ENCODE measurements around the gene TRAF2.

TRAF2 gene

GRCh38 chr9:136915632-136916329 lies 29.5 kb downstream of the TRAF2 start:
- DNase-seq: no peak

GRCh38 chr9:136916330-136917184 lies 30.2 kb downstream of the TRAF2 start:
- DNase-seq: no peak

DNA sequence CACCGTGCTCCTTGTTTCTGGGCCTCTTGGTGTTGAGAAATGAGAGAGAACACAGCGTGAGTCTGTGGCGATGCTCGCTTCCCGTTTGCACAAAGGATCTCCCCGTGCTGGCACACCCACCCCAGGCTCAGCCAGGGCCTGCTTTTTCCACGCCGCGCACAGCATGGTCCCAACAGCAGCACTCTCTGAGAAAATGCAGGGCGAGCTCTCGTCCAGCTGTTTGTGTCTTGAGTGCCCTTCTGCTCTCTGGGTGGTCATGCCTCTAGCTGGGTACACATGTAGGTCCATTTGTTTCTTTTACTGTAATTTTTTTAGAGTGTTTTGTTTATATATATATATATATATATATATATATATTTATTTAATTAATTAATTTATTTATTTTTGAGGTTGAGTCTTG lies 31.6 kb downstream of the TRAF2 start:
- DNase-seq: no peak

GRCh38 chr9:136920069-136920468 lies 33.8 kb downstream of the TRAF2 start:
- no peak for DNase-seq

DNA sequence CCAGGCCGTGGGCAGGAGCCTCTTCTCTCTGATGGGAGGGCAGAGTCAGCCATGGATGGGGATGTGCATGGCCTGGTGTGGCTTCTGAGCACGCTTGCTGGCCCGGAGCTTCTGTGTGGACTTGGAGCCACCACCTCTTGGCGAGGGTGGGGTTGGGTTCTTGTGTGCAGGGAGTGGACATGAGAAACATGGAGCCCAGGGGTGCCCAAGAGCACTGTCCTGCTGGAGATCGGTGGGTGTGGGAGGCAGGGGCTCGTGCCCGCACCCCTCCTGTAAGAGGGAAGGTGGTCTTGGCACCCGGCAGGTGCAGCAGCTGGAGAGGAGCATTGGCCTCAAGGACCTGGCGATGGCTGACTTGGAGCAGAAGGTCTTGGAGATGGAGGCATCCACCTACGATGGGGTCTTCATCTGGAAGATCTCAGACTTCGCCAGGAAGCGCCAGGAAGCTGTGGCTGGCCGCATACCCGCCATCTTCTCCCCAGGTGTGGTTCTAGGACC lies 34.5 kb downstream of the TRAF2 start:
- no peak for DNase-seq

DNA sequence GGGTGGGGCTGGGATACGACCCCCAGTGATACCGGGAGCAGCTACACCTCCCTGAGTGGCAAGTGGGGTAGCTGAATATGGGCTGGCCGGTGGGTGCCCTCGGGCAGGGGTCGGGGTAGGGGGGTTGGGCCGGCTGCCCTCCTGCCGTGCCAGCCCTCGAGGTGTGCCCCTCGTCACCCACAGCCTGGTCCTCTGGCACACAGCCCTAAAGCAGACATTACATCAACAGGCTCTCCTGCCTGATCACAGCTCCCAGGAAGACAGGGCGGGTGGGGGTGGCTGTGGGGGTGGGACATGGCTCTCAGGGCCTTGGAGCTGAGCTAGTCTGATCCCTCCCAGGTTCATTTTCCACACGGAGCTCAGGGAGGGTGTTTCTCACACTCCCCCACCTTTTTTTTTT lies 35.0 kb downstream of the TRAF2 start:
- no peak for DNase-seq

- DNase-seq: no peak
Measured at GRCh38 chr9:136921718-136922117, 35.4 kb downstream of the TRAF2 start.

DNA sequence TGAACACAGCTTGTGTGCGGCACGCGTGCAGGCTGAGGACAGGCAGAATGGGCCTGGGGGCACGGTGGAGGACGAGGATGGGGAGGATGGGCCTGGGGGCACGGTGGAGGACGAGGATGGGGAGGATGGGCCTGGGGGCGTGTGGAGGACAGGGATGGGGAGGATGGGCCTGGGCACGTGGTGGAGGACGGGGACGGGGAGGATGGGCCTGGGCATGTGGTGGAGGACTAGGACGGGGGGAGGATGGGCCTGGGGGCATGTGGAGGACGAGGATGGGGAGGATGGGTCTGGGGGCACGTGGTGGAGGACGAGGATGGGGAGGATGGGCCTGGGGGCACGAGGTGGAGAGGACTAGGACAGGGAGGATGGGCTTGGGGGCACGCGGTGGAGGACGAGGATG lies 36.2 kb downstream of the TRAF2 start:
- DNase-seq: no peak

GRCh38 chr9:136923881-136924280 lies 37.6 kb downstream of the TRAF2 start:
- no peak for DNase-seq

- no peak for DNase-seq
Measured at GRCh38 chr9:136925414-136926153, 39.3 kb downstream of the TRAF2 start.

DNA sequence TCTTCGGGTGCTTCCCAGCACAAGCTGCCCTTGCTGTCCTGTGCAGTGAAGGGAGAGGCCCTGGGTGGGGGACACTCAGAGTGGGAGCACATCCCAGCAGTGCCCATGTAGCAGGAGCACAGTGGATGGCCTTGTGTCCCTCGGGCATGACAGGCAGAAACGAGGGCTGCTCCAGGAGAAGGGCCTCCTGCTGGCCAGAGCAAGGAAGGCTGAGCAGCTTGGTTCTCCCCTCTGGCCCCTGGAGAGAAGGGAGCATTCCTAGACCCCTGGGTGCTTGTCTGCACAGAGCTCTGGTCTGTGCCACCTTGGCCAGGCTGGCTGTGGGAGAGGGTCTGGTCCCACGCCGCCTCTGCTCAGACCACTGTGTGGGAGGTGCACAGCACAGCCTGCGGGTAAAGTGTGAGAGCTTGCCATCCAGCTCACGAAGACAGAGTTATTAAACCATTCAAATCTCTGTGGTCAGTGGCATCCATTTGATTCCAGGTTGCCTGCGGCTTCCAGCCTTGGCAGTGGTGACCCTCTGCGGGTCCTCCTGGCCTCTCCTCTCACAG lies 39.9 kb downstream of the TRAF2 start:
- DNase-seq: no peak

DNA sequence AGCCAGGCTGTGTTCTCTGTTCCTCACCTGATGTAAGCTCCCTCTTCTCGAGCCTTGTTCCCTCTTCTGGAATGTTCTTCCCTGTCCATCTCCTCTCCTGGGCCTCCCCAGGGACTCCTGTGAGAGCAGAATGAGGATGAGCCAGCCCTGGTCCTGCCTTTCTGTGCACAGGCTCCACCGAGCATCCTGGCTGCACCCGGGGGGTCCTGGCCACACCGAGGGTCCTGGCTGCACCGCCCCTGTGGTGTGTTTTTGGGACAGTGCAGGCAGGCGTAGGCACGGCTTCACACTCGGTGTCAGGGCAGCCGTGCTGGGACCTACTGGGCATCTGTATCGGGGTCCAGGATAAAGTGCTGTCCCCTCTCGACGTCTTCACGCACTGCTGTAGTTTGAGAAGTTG lies 40.4 kb downstream of the TRAF2 start:
- no peak for DNase-seq

GRCh38 chr9:136927343-136928271 lies 41.3 kb downstream of the TRAF2 start:
- DNase-seq: no peak

DNA sequence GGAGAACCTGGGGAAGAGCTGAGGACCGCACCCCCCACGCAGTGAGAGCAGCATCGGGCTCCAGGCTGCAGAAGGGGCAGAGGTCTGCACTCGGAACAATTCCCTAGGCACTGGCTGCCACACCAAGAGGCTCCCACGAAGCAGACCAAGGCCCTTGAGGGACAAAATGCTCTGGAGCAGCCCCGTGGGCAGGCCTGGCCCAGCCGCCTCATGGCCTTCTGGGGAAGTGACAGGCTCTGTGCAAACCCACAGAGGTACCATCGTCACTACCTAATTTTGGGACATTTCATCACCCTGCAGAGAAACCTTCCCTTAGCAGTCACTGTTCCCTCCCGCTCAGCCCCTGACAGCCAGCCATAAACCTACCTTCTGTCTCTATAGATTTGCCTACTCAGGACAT lies 42.3 kb downstream of the TRAF2 start:
- DNase-seq: no peak

DNA sequence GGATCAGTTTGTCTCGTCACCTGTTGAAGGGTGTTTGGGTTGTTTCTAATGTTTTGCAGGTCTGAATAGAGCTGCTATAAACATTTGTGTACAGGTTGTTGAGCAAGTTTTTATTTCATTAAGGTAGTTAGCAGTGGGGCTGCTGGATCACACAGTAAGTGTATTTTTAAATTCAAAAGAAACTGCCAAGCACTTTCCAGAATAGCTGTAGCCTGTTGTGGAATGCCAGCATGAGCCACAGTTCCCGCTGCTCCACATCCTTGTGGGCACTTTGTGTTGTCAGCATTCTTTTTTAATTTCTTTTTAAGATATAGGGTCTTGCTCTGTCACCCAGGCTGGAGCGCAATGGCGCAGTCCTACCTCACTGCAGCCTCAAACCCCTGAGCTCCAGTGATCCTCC lies 43.7 kb downstream of the TRAF2 start:
- no peak for DNase-seq

- DNase-seq: no peak
Measured at GRCh38 chr9:136931611-136932130, 45.4 kb downstream of the TRAF2 start.

DNA sequence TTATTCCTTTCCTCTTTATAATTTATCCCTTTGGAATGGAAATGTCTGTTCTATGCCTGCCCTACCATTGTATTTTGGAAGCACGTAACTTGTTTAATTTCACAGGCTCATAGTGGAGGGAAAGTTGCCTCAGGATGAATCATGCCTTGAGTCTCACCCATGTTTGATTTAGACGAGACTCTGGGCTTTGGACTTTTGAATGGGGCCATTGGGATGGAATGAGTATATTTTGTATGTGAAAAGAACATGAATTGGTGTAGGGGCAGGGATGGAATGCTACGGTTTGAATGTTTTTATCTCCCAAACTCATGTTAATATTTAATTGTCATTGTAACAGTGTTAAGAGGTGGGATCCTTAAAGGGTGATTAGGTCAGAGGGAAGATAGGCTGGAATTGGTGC lies 48.0 kb downstream of the TRAF2 start:
- no peak for DNase-seq

DNA sequence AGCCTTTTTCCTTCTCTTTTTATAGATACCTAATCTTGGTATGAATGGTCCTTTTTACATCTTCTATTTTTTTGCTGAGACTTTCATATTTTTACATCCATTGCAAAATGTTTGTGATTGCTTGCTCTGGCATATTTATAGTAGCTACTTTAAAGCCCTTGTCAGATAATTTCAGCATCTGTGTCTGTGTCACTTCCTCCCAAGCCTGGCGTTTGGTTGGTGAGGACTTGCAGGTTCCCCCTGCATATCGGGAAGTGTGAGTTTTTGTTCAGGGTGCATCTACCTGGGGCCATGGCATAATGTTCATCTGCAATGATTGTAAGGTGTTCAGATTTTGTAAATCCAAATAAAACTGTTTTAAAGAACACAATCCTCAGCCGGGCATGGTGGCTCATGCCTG lies 49.3 kb downstream of the TRAF2 start:
- DNase-seq: no peak

DNA sequence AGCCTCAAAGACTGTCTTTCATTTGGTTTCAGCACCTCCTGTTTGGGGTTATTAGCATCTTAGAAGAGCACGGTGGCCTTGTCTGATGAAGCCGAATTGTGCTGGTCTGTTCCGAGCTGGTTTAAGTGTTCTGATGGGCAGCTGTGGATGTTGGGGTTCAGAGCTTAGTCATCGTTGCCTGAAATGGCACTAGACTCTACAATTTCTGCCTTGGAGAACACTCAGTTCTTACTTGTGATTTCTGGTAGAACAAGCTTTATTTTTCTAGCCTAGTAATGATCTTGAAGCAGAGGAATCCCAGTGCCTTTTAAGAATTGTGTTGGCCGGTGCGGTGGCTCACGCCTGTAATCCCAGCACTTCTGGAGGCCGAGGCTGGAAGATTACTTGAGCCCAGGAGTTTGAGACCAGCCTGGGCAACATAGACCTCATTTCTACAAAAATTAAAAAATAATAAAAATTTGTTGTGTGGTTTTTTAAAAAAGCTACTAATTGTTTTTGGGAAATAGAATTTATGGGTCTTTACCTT lies 50.4 kb downstream of the TRAF2 start:
- DNase-seq: no peak

GRCh38 chr9:136937186-136938001 lies 51.1 kb downstream of the TRAF2 start:
- DNase-seq: no peak

Measured in NCI-H1436 (cell line).